Hindlimb muscle (tissue), 1 donor: ENCODE results near the gene C12orf75. TPM values are rescaled to one million over a fixed set of nuclear protein-coding genes. Genes with fewer than 3 reads are reported as not detected.
"Not testable (repeated sequence)": the region's sequence is repeated elsewhere in the genome, so short reads cannot be mapped to it uniquely, and the experiment has no call there.

ENCODE experiments used
- DNase-seq: peaks from one replicate; pipeline ENCODE4 v3.0.0-alpha.2; 2013
- polyA plus RNA-seq: library from polyadenylated mRNA; unstranded; fragments of 120-200 nt; gene quantifications from one replicate; pipeline ENCODE4 v1.2.1, GENCODE V29; 2013; ENCODE audit not compliant: insufficient read length

C12orf75 gene
- polyA plus RNA-seq, 1 donor: 9.1 TPM

DNA sequence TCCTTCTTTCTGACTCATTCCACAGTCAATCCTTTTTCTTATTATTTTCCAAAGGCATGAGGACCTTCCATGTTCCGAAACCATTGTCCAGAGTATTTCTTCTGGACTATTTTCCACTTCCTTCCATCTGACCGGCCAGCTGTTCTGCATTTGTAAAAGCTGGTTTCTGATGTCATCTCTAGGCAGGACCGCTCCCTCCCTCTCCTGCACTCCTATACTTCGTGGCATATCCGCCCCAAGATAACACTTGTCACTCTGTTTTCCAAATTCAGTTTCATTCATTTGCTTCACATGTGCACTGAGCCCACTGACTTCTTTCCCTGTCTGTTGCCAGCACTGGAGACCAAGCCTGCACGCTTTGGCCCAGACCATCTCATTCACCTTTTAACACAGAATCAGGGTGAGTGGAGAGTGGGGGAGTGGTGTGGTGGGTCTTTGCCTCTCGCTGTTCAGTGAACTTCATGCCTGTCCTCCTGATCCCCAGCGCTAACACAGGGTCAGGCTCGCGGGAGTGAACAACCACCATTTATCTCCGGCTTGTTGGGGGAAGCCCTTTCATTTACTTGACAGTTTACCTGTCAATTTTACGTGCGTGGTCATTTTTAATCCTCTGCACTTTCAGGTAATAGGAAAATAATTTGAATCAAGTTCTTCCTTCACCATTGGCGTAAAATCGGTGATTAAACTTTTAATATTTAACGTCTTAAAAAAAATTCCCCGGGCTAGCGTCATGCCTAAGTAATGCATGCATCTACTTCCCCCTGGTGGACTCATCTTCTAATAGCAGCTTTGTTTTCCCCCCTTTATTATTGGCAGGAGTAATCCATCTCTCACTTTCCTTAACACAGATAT is 52.5 kb downstream of the C12orf75 start:
- DNase-seq: peak; percentile 73

DNA sequence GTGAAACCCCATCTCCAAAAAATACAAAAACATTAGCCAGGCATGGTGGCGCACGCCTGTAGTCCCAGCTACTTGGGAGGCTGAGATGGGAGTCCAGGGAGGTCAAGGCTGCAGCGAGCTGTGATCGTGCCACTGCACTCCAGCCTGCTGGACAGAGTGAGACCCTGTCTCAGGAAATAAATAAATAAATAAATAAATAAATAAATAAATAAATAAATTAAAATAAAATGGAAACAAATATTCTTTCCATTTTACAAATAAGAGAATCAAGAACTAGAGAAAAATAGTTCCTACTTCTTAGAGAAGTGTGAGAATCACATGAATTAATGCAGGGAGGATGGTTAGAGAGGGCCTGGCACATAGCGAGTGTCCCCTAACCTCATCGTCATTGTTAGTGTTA is 53.7 kb downstream of the C12orf75 start:
- DNase-seq: no peak

DNA sequence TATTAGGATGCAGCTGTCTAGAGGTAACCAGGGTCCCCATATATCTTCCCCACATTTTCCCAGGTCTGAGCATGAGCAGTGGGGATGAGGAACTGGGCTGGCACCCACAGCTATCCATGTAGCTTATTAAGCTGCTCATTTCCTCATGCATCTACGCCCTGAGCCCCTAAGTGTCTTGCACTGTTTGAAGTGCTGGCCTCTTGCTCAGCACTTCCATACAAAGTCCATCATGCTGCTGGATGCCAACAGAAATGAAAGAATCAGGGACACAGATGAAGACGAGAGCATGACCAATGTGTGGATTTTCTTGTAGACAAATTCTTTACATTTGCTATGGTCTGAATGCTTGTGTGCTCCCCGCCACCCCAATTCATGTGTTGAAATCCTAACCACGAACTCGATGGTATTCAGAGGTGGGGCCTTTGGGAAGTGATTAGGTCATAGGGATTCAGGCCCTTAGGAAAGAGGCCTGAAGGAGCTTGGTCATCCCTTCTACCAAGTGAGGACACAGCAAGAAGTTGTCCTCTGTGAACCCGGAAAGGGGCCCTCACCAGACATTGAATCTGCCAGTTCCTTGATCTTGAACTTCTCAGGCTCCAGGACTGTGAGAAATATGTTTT is 54.5 kb downstream of the C12orf75 start:
- DNase-seq: no peak

DNA sequence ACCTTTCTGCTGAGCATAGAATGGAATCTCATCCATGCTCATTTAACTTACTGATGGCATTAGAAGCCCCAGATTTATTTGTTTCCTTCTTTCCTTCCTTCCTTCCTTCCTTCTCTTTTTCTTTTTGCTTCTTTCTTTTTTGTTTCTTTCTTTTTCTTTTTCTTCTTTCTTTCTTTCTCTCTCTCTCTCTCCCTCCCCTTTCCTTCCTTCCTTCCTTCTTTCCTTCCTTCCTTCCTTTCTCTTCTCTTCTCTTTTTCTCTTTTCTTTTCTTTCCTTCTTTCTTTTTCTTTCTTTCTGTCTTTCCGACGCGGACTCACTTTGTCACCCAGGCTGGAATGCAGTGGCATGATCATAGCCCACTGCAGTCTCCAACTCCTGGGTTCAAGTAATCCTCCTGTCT is 55.9 kb downstream of the C12orf75 start:
- DNase-seq: no peak

GRCh38 chr12:105391231-105391630 is 60.7 kb downstream of the C12orf75 start:
- DNase-seq: no peak

DNA sequence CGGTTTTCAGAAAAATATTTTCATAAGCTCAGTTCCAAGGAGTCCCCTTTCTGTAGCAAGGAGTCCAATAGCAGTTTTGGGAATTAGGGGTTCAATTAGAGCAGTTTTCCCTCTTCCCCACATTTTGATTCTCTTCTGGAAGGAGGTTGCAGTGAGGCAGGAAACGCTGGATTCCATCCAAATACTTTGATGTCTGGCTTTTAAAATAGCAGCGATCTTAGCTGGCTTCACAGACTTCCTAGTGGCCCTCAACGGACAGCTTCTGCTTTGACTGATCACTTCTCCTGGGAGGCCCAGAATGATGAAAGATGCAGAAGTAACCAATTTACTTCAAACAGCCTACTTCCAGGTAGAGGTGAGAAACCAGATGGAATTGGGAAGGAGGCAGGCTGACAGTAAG is 63.1 kb downstream of the C12orf75 start:
- DNase-seq: peak; percentile 17

DNA sequence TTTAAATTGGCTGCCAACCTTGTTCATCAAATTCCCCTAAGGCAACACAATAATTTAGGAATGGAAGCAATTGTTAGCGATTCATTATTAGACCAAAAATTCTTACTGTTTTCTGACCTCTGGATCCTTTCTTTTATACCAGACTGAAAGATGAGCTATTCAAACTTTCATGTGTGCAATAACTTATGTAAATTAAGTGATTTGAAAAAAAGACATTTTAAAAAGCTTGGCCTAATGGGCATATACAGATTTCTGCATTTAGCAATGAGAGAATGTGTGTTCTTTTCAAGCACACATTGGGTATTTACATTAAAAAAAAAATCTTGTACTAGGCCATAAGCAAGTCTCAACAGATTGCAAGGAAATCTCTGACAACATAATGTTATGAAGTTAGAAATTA is 65.5 kb downstream of the C12orf75 start:
- DNase-seq: no peak

- peak; percentile 15 for DNase-seq
Observed at GRCh38 chr12:105396983-105397382, 66.5 kb downstream of the C12orf75 start.

DNA sequence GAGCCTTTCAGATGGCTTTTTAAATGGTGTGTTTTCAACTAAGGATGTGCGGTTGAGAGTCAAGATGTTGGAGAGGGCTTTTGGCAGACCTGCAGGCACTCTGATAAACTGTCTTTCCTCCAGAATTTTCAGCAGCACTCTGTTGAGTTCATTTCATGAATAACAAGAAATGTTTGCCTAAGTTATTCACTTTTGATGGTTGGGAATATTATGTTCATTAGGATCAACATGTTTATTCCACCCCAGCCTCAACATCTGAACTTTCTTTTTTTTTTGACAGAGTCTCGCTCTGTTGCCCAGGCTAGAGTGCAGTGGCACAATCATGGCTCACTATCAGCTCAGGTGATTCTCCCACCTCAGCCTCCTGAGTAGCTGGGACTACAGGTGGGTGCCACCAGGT is 68.4 kb downstream of the C12orf75 start:
- DNase-seq: no peak

- no peak for DNase-seq
Observed at GRCh38 chr12:105399428-105400081, 69.1 kb downstream of the C12orf75 start.

DNA sequence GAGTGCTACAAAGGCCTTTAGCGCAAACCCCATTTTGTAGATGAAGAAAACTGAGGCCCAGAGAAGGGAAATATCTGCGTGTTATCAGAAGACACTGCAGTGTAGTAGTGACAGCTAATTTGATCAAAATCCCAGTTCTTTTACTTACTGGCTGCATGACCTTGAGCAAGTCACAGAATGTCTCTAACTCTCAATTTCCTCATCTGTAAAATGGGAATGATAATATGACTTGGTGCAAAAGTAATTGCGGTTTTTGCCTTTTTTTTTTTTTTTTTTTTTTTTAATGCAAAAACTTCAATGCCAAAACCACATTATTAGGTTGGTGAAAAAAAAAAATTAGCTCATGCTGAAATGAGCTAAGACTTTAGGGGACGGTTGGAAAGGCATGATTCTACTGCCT is 69.7 kb downstream of the C12orf75 start:
- no peak for DNase-seq

GRCh38 chr12:105401198-105401597 is 70.7 kb downstream of the C12orf75 start:
- no peak for DNase-seq

GRCh38 chr12:105402366-105402765 is 71.9 kb downstream of the C12orf75 start:
- no peak for DNase-seq

- DNase-seq: no peak
Observed at GRCh38 chr12:105403095-105403494, 72.6 kb downstream of the C12orf75 start.

DNA sequence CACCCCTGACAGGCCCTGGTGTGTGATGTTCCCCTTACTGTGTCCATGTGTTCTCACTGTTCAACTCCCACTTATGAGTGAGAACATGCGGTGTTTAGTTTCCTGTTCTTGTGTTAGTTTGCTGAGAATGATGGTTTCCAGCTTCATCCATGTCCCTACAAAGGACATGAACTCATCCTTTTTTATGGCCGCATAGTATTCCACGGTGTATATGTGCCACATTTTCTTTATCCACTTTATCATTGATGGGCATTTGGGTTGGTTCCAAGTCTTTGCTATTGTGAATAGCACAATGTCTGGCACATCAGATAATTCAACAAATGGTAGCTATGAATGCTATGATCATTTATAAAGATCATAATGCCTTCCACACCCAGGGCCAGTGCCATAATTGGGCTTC is 73.6 kb downstream of the C12orf75 start:
- DNase-seq: not testable (repeated sequence)

DNA sequence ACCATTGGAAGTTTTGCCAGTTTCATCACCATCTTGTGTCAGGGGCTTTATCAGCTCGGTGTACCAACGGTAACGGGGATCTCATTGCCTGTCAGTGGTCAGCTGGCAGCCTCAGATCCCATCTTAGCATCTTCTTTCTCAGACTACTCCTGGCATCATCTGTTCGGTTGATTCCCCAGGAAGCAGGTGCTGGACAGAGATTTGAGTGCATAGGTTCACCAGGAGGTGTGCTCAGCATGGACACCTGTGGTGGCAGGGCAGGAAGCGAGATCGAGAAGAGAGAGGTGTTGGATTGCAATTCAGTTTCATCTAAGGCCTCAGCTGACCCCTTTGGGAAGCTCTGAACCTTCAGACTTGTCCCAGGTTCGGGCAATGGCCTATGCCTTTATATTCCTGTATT is 76.0 kb downstream of the C12orf75 start:
- DNase-seq: no peak

- DNase-seq: no peak
Observed at GRCh38 chr12:105409279-105409678, 78.8 kb downstream of the C12orf75 start.

DNA sequence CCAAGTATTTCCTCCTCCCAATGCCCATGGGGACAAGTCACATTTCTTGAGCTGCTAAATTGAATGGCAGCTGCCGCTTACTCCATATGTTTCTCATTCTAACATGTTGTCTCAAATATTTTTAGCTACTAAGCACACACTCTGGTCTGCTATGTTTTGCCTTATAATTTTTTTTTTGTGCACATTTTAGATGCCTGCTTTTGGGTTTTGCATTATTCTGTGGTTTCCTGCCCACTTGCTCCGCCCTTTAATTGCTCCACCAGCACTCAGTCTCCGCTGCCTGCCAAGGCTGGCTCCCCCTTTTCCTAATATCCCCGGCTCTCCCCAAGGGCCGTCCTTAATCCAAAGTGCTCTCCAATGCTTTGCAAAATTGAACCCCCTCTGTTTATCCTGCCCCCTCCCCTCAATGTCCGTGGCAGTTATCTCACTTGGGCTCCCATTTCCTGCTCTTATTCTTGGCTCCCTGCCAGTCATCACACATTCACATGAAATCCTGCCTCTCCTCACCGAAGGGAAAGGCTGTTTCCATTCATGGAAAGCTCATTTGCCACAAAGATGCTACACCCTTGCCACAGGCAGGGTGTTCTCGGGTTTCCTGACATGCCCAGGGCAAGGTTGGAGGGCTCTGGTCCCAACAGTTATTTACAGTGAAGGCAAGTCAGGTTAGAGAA is 79.4 kb downstream of the C12orf75 start:
- DNase-seq: peak; percentile 69

- no peak for DNase-seq
Observed at GRCh38 chr12:105413911-105414487, 83.5 kb downstream of the C12orf75 start.

DNA sequence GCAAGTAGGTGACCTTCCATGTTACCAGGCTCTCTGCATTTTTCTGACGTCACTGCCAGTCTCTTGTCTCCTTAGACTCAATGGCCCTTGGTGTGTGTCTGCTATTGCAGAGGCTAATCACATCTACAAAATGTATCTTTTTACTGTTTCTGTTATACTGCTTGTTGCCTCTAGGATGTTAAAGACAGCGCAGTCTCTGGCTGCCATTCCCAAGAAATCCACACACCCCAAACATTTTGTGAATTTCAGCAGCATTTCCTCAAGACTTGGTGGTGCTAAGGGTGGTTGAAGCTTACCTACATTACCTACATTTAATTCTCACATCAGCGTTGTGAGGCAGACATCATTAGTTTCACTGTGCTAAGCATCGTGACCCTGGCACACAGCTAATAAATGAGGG is 87.2 kb downstream of the C12orf75 start:
- no peak for DNase-seq

DNA sequence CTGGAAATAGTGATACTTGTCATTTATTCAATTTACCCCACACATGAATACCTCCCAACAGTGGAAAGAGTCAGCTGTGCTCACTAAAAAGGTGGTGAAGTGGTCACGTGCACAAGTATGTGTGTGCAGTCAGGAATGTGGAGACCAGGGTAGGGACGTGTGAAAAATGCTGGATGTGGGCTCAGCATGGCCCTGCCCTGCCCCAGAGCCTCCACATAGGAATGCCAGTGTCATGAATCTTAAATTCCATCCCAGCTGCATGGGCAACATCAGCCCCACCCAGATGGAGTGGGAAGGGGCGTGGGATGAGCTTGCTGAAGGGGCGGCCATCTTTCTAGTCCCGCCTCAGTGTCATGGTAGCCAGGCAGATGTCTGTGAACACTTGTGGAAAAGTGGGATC is 87.7 kb downstream of the C12orf75 start:
- DNase-seq: no peak

DNA sequence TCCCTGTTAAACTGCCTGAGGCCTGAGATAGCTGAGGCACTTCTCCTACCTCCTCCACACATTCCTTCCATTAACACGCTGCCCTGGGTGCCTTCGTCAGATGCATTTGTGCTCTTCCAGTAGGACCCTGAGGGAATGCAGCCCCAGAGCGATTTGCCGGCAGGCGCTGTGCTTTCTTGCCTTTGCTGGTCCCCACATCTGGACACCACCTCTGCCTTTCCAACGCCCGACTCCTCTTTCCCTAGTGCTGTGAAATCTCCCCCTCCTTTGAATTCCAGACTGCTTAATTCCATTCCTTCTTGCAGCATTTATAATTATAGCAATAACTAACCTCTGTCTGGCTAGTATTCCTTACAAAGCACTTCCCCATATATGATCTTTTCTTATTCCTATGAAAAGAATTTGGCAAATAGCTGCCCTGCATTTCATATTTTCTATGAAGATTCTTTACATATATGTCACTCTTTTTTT is 88.4 kb downstream of the C12orf75 start:
- no peak for DNase-seq

- DNase-seq: no peak
Observed at GRCh38 chr12:105419606-105420005, 89.1 kb downstream of the C12orf75 start.
